H9 (cell line): ENCODE measurements around the gene ABCG1. TPM values are rescaled to one million over a fixed set of nuclear protein-coding genes. Genes with fewer than 3 reads are reported as not detected.

Experiments used
- DNase-seq: peaks from one replicate; pipeline ENCODE4 v3.0.0-alpha.2; 2017
- H2AFZ ChIP-seq: one replicate; pipeline ENCODE4 v1.6.1; 2013; ENCODE audit warnings: mild to moderate bottlenecking, low read length, control low read depth, moderate library complexity
- H2AK5ac ChIP-seq: 2 replicates; pipeline ENCODE4 v1.6.1; 2013; ENCODE audit warnings: low read length, control low read depth, mixed read lengths; ENCODE audit not compliant: insufficient read length
- H2BK120ac ChIP-seq: one replicate; pipeline ENCODE4 v1.6.1; 2013; ENCODE audit warnings: low read depth, mild to moderate bottlenecking, low read length, control low read depth, inconsistent platforms; ENCODE audit not compliant: poor library complexity, severe bottlenecking
- H2BK12ac ChIP-seq: 2 replicates; pipeline ENCODE4 v1.6.1; 2013; ENCODE audit warnings: low read length, control low read depth, mixed read lengths, low read depth; ENCODE audit not compliant: insufficient read length
- H2BK15ac ChIP-seq: 2 replicates; pipeline ENCODE4 v1.6.1; 2013; ENCODE audit warnings: low read depth, low read length, control low read depth
- H2BK20ac ChIP-seq: one replicate; pipeline ENCODE4 v1.6.1; 2013; ENCODE audit warnings: low read depth, mild to moderate bottlenecking, low read length, control low read depth, inconsistent platforms; ENCODE audit not compliant: poor library complexity, severe bottlenecking
- H2BK5ac ChIP-seq: 2 replicates; pipeline ENCODE4 v1.6.1; 2013; ENCODE audit warnings: low read length, control low read depth, mixed read lengths; ENCODE audit not compliant: insufficient read length
- H3K14ac ChIP-seq: 2 replicates; pipeline ENCODE4 v1.6.1; 2013; ENCODE audit warnings: low read length, control low read depth; ENCODE audit not compliant: insufficient read depth
- H3K18ac ChIP-seq: 2 replicates; pipeline ENCODE4 v1.6.1; 2013; ENCODE audit warnings: low read depth, mild to moderate bottlenecking, mixed read lengths, low read length, control low read depth; ENCODE audit not compliant: insufficient read length
- H3K23ac ChIP-seq: 2 replicates; pipeline ENCODE4 v1.6.1; 2013; ENCODE audit warnings: low read length, control low read depth, mixed read lengths, low read depth; ENCODE audit not compliant: insufficient read length
- H3K23me2 ChIP-seq: 2 replicates; pipeline ENCODE4 v1.6.1; 2013; ENCODE audit warnings: low read depth, mild to moderate bottlenecking, mixed read lengths, low read length, control low read depth; ENCODE audit not compliant: insufficient read length, poor library complexity, severe bottlenecking
- H3K27ac ChIP-seq: 2 replicates; pipeline ENCODE4 v1.5.1; 2013; ENCODE audit warnings: low read length, control low read depth, mixed read lengths, low read depth; ENCODE audit not compliant: insufficient read length
- H3K27me3 ChIP-seq: 2 replicates; pipeline ENCODE4 v1.6.1; 2013; ENCODE audit warnings: low read length, control low read depth, inconsistent platforms; ENCODE audit not compliant: insufficient read depth
- H3K4ac ChIP-seq: 2 replicates; pipeline ENCODE4 v1.6.1; 2013; ENCODE audit warnings: low read depth, mild to moderate bottlenecking, control low read depth, inconsistent platforms, low read length, moderate library complexity
- H3K4me1 ChIP-seq: 2 replicates; pipeline ENCODE4 v1.6.1; 2013; ENCODE audit warnings: low read length, control low read depth, inconsistent platforms; ENCODE audit not compliant: insufficient read depth
- H3K4me2 ChIP-seq: 2 replicates; pipeline ENCODE4 v1.6.1; 2013; ENCODE audit warnings: low read length, control low read depth, mixed read lengths; ENCODE audit not compliant: insufficient read length, insufficient read depth
- H3K56ac ChIP-seq: 2 replicates; pipeline ENCODE4 v1.6.1; 2013; ENCODE audit warnings: low read depth, mild to moderate bottlenecking, mixed read lengths, low read length, control low read depth; ENCODE audit not compliant: insufficient read length
- H3K79me1 ChIP-seq: 2 replicates; pipeline ENCODE4 v1.6.1; 2013; ENCODE audit warnings: low read depth, mild to moderate bottlenecking, moderate library complexity, low read length, control low read depth, inconsistent platforms; ENCODE audit not compliant: insufficient read depth, poor library complexity, severe bottlenecking
- H3K79me2 ChIP-seq: 2 replicates; pipeline ENCODE4 v1.6.1; 2013; ENCODE audit warnings: low read length, control low read depth, inconsistent platforms; ENCODE audit not compliant: insufficient read depth
- H3K9ac ChIP-seq: 2 replicates; pipeline ENCODE4 v1.6.1; 2013; ENCODE audit warnings: low read length, control low read depth, mixed read lengths; ENCODE audit not compliant: insufficient read length; ENCODE audit errors: extremely low read depth
- H3K9me3 ChIP-seq: one replicate; pipeline ENCODE4 v1.6.1; 2013; ENCODE audit warnings: low read depth, low read length, inconsistent platforms; ENCODE audit not compliant: control insufficient read depth
- H3T11ph ChIP-seq: one replicate; pipeline ENCODE4 v1.6.1; 2013; ENCODE audit warnings: mild to moderate bottlenecking, low read length, control low read depth, inconsistent platforms
- H4K20me1 ChIP-seq: one replicate; pipeline ENCODE4 v1.6.1; 2013; ENCODE audit not compliant: control insufficient read depth, insufficient read length, insufficient read depth
- H4K5ac ChIP-seq: 2 replicates; pipeline ENCODE4 v1.6.1; 2013; ENCODE audit warnings: low read depth, mild to moderate bottlenecking, mixed read lengths, low read length, control low read depth; ENCODE audit not compliant: insufficient read length
- H4K8ac ChIP-seq: replicated peaks from 2 replicates; pipeline ENCODE4 v1.6.1; 2013; ENCODE audit warnings: low read length, control low read depth, mixed read lengths, low read depth; ENCODE audit not compliant: insufficient read length
- H4K91ac ChIP-seq: 2 replicates; pipeline ENCODE4 v1.6.1; 2013; ENCODE audit warnings: low read depth, mild to moderate bottlenecking, moderate library complexity, mixed read lengths, low read length, control low read depth; ENCODE audit not compliant: insufficient read length
- H3K27ac Mint-ChIP-seq, 3 experiments: 2 replicates in 2 of 3; 3 replicates in 1 of 3; pipeline ENCODE4 v1.8.0; 2020 to 2021; ENCODE audit warnings: mixed read lengths in 3 of 3, mild to moderate bottlenecking in 1 of 3, moderate library complexity in 1 of 3
- H3K27me3 Mint-ChIP-seq: 2 replicates; pipeline ENCODE4 v1.8.0; 2021; ENCODE audit warnings: low read depth, mild to moderate bottlenecking, moderate library complexity, mixed read lengths
- H3K36me3 Mint-ChIP-seq, 3 experiments: 2 replicates in 2 of 3; 3 replicates in 1 of 3; pipeline ENCODE4 v1.8.0; 2020 to 2021; ENCODE audit warnings: low read depth in 3 of 3, mixed read lengths in 3 of 3; ENCODE audit not compliant: insufficient read depth in 1 of 3
- H3K4me1 Mint-ChIP-seq, 2 experiments: 2 replicates each; pipeline ENCODE4 v1.8.0; 2020; ENCODE audit warnings: mixed read lengths in 2 of 2
- H3K4me3 Mint-ChIP-seq, 2 experiments: 2 replicates in 1 of 2; 3 replicates in 1 of 2; pipeline ENCODE4 v1.8.0; 2020 to 2021; ENCODE audit warnings: mild to moderate bottlenecking in 2 of 2, mixed read lengths in 2 of 2, moderate library complexity in 1 of 2
- H3K9me3 Mint-ChIP-seq, 2 experiments: 2 replicates in 1 of 2; 3 replicates in 1 of 2; pipeline ENCODE4 v1.8.0; 2020; ENCODE audit warnings: mild to moderate bottlenecking in 2 of 2, mixed read lengths in 2 of 2, moderate library complexity in 1 of 2
- CTCF ChIP-seq: fragments of 200-600 bp; sonication (generic); conservative IDR thresholded peaks from 3 replicates; pipeline ENCODE4 v1.8.0; 2021; ENCODE audit warnings: antibody characterized with exemption, mild to moderate bottlenecking
- WGBS: extraction: QIAGEN DNeasy Blood & Tissue Kit; methylation state at CpG from one replicate; pipeline ENCODE4 v1.1.7; 2013; ENCODE audit warnings: missing lambda C conversion rate, low lambda C conversion rate, mixed read lengths; ENCODE audit not compliant: insufficient read length; ENCODE audit errors: extremely low coverage; 5-methylcytosine and 5-hydroxymethylcytosine counted together
- total RNA-seq: library from RNA; stranded (reverse); gene quantifications from 2 replicates; pipeline ENCODE4 v1.2.1, GENCODE V29; 2021

ABCG1 gene
- total RNA-seq, 1 experiment from 2014 or later = 0.83 TPM

GRCh38 chr21:42174173-42174572 is 44.8 kb upstream of the ABCG1 start:
- Histone ChIP-seq H2BK5ac (no peak overlapping the region), H3K18ac (no peak overlapping the region), H2BK15ac (no peak overlapping the region), H3K9ac (no peak overlapping the region), H3K23ac (no peak overlapping the region), H2BK12ac (no peak overlapping the region), H3K4ac (no peak overlapping the region), H3K56ac (no peak overlapping the region), H2AK5ac (no peak overlapping the region), H2BK20ac (no peak overlapping the region), H3K4me1 (no peaks in the 10 kb centered on the region), H3K27ac (no peak overlapping the region), H4K20me1 (no peaks in the 10 kb centered on the region), H2BK120ac (no peak overlapping the region), H4K91ac (no peak overlapping the region), H3K79me2 (no peaks in the 10 kb centered on the region), H3K79me1 (no peaks in the 10 kb centered on the region), H4K5ac (no peak overlapping the region), H3K4me2 (no peak overlapping the region), H3K23me2 (no peaks in the 10 kb centered on the region), H2AFZ (no peak overlapping the region), H3T11ph (no peak overlapping the region), H3K9me3 (no peaks in the 10 kb centered on the region), H3K27me3 (no peaks in the 10 kb centered on the region), H4K8ac (no peak overlapping the region), H3K14ac (no peak overlapping the region)
- Mint-ChIP-seq H3K9me3 (peaks cover 0 to 2% of the 10 kb centered on the region in 2 experiments; a peak in 1 of 5 replicates), H3K4me3 (no peak overlapping the region), H3K27ac (no peak overlapping the region), H3K36me3 (no peaks in the 10 kb centered on the region), H3K4me1 (peaks cover under 1% of the 10 kb centered on the region in 2 experiments; a peak in 3 of 4 replicates), H3K27me3 (peaks cover 12% of the 10 kb centered on the region)
- no peak for TF ChIP-seq CTCF
- WGBS = no CpG with 5 or more reads among the region's 4 CpGs
- DNase-seq = no peak
